GM21619 (cell line): ENCODE data around the gene DTNB.
"Not testable (repeated sequence)": the region's sequence is repeated elsewhere in the genome, so short reads cannot be mapped to it uniquely, and the experiment has no call there.

ENCODE experiments used
- ATAC-seq: cut with Tn5 transposase; IDR thresholded peaks from one replicate; pipeline ENCODE4 v1.9.1; 2021; ENCODE audit not compliant: unreplicated experiment

DTNB gene

GRCh38 chr2:25633801-25634200 lies 39.6 kb downstream of the DTNB start:
- ATAC-seq: not testable (repeated sequence)

DNA sequence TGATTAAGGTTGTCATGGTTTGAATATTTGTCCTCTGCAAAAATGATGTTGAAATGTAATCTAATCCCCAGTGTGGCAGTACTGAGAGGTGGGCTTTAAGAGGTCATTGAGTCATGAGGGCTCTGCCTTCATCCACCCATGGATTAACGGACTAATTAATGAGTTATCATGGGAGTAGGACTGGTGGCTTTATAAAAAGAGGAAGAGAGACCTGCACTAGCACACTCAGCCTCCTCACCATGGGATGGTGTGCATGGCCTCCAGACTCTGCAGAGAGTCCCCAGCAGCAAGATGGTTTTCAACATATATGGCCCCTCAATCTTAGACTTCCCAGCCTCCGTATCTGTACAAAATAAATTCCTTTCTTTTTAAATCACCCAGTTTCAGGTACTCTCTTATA lies 41.0 kb downstream of the DTNB start:
- ATAC-seq: no peak

- no peak for ATAC-seq
Observed at GRCh38 chr2:25624635-25625034, 48.7 kb downstream of the DTNB start.

DNA sequence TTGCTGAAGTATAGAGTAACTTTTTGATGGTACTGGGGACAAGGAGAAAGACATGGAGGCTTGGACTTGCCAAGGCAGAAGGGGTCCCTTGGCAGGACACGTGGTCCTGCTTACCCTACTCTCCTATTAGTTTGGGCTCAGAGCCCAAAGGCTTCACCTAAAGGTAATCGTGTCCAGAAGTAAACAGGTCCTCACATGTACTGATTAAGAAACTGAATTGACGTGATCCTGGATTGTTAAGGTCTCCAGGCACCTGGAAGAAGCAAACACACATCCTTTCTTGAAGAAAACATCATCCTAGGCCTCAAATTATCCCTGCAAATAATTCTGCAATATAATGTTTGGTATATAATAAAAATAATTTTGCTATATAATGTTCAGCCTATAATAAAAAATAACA lies 50.0 kb downstream of the DTNB start:
- no peak for ATAC-seq

- ATAC-seq: no peak
Observed at GRCh38 chr2:25620711-25621110, 52.7 kb downstream of the DTNB start.

DNA sequence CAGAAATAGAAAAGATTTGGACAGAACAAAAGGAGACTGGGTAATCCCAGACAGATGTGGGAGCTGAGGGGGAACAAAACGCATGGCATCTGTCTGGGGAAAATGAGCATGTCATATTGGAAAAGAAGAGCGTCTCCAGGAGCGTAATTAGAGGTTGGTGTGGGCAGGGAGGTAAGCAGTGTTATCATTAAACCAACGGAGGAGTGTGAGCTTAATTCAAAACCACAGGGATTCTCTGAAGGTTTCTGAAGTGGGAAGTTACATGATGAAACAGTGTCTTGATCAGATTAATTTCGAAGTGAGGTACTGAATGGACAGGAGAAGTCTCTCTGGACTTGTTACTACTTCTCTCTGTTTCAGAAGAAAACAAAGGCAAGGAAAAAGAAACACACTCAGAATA lies 53.3 kb downstream of the DTNB start:
- no peak for ATAC-seq

- no peak for ATAC-seq
Observed at GRCh38 chr2:25619185-25619584, 54.2 kb downstream of the DTNB start.

DNA sequence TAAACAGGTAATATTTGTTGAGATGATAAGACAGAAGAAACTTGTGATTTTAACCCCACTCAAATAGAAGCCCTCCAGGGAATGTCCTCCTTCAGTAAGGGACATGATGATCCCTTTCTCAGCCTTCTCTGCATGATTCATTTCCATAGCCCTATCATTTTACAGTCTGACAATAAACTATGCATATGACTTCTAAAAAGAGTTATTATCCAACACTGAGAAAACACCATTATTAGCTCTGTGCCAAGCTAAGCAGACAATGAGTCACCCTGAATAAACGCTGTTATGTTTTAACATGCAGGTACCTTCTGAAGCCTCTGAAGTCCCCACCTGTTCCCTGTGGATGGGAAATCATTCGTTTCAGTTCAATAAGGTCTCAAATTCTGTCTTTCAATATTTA lies 54.7 kb downstream of the DTNB start:
- no peak for ATAC-seq

- ATAC-seq: no peak
Observed at GRCh38 chr2:25617948-25618646, 55.3 kb downstream of the DTNB start.

DNA sequence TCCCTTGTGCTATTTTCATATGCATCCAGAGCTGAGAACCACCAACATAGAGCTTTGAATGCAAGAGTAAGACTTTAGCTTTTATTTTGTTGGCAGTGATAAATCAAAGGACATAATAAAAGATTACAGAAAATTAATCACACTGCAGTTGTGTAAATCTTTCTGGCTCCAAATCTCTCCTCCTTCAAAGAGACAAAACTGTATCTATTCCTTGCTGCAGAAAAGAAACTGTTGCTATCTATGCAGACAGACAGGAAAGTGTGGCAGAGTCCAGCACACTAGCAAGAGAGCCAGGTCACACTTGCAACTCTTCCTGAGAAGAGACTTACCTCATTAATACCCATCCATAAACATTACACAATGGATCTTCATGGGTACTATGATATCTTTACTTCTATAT lies 57.5 kb downstream of the DTNB start:
- ATAC-seq: no peak

GRCh38 chr2:25615386-25615785 lies 58.0 kb downstream of the DTNB start:
- no peak for ATAC-seq

DNA sequence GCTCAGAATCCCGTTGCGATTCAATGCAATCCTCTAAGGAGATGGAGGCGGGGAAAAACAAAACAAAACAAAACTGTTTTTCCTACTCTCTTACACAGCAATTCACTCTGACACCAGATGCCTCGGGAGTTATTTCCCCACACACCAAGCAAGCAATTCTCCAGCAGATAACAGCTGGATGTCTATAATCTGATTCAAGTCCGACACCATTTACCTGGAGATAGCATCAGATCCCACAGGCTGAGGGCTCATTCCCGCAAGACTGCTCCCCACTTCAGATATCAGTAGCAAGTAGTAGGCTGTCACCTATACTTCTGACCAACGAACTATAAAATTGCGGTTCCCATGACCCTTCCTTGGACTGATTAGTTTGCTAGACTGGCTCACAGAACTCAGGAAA lies 58.7 kb downstream of the DTNB start:
- ATAC-seq: no peak

DNA sequence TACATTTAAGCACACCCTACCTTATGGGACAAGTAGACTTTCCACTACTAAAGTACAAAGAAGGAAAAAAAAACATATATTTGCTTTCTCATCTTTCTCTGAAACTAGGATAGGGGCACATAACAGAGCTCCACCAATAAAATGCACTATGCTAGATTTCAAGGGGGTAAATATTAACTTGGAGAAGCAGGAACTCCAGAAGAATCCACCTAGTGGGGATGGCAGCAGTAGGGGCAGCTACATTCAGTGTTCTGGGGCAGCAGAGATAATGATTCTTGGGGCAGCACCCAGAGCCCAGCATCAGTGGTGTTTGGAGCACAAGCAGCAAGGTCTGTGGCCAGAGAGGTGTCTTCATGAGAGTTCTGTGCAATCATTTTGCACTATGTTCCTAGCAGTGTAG lies 64.7 kb downstream of the DTNB start:
- ATAC-seq: no peak

- no peak for ATAC-seq
Observed at GRCh38 chr2:25606892-25607291, 66.5 kb downstream of the DTNB start.

GRCh38 chr2:25602333-25602723 lies 71.0 kb downstream of the DTNB start:
- ATAC-seq: peak; percentile 49

DNA sequence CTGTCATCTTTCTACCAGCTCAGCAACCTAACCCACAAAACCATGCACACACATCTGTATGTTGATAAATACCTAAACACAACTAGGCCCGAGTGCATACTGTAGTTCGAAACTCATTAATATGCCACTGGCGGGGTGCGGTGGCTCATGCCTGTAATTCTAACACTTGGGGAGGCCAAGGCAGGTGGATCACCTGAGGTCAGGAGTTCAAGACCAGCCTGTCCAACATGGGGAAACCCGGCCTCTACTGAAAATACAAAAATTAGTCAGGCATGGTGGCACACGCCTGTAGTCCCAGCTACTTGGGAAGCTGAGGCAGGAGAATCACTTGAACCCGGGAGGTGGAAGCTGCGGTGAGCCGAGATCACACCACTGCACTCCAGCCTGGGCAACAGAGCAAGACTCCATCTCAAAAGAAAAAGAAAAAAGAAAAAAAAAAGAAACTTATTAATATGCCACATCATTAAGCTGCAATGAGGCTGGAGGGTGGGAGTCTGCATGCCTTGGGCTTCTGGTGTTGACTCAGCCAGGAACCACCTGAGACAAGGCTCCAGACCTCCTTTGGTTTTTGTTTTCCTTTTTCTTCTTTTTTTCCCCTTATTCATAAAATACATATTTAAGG lies 71.6 kb downstream of the DTNB start:
- peak; percentile 48 for ATAC-seq

- ATAC-seq: no peak
Observed at GRCh38 chr2:25598911-25599310, 74.5 kb downstream of the DTNB start.

- ATAC-seq: no peak
Observed at GRCh38 chr2:25598332-25598731, 75.0 kb downstream of the DTNB start.

GRCh38 chr2:25597881-25598280 lies 75.5 kb downstream of the DTNB start:
- no peak for ATAC-seq

DNA sequence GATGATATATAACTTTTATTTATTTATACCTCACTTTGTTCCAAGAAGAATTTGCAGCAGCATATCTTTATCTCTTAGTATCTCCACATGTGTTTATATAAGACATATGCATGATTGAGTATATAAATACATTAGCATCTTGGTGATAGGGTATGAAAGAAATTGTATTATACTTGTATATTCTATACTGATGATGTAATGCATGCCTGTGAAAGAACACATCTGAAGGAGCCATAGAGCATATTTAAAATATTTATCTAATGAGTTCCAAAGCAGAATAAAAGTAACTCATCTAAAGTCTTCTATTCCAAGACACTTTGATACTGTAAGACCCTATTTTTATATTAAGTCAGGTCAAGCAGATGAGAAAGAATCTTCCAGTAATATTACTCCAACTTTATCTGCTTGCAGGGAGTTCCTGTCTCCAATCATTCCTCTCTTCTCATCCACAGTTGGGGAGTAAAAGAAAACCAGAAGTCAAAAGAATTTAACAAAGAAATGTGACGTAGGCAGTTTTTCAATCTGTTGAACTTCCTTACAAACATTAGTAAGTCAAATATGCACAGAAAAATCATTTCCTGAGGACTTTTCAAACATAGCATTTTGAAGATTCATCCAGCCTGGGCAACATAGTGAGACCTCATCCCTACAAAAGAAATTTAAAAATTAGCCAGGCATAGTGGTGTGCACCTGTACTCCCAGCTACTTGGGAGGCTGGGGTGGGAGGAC lies 76.7 kb downstream of the DTNB start:
- no peak for ATAC-seq

DNA sequence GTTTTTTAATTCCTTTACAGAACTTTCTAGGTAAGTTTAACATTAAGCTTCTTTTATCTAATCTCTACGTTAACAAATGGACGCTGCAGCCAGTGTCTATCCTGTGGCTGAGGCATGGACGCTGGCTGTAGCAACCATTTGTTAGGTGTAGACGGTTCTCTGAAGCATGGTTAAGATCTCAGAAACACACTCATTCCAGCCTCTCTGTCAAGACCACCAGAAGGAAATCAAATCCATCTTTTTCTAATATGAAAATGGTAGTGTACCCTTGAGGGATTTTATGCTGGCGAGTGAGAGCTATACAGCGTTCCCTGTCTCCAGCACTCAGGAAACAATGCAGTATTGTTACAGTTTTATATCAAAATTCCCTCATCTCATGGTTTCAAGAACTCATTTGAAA lies 78.0 kb downstream of the DTNB start:
- ATAC-seq: no peak

DNA sequence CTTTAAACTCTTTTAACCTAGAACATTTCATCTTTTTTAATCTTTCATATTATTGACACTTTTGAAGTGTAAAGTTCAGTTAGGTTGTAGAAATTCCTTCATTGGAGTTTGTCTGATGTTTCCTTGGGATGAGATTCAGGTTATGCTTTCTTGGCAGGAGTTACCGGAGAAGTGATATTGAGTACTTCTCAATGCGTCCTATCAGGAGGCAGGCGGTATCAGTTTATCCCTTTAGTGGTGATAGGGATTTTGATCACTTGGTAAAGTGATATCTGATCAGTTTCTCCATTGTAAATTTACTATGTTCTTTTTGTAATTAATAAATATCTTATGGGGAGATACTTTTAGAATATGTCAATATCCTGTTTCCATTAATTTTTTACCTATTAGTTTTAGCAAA lies 78.4 kb downstream of the DTNB start:
- no peak for ATAC-seq
